SU-DHL-6 (cell line): ENCODE measurements around the gene ENTR1.

Experiments
- H2AFZ ChIP-seq: fragments of 200-600 bp; sonication (generic); 2 replicates; pipeline ENCODE4 v1.6.1; 2014; ENCODE audit warnings: low read depth, mild to moderate bottlenecking, moderate library complexity, mixed read lengths, antibody characterized with exemption, low read length; ENCODE audit not compliant: severe bottlenecking
- H3F3A ChIP-seq: fragments of 200-600 bp; shearing (Covaris generic); 2 replicates; pipeline ENCODE4 v1.6.0; 2016; ENCODE audit warnings: antibody characterized with exemption, mild to moderate bottlenecking; ENCODE audit not compliant: insufficient read depth
- H3K27ac ChIP-seq: fragments of 200-600 bp; sonication (generic); 2 replicates; pipeline ENCODE4 v1.5.1; 2016; ENCODE audit warnings: low read depth, mild to moderate bottlenecking, low read length, moderate library complexity, mixed read lengths
- H3K27me3 ChIP-seq: fragments of 200-600 bp; sonication (generic), shearing (Covaris generic); 2 replicates; pipeline ENCODE4 v1.6.0; 2014; ENCODE audit warnings: mild to moderate bottlenecking, low read length
- H3K36me3 ChIP-seq: fragments of 200-600 bp; sonication (generic); 2 replicates; pipeline ENCODE4 v1.6.1; 2014; ENCODE audit warnings: mild to moderate bottlenecking, low read length, mixed read lengths
- H3K4me2 ChIP-seq: fragments of 300-600, 200-600 bp; shearing (Covaris generic), sonication (generic); 2 replicates; pipeline ENCODE4 v1.6.0; 2014; ENCODE audit warnings: low read length, low read depth, mild to moderate bottlenecking; ENCODE audit not compliant: poor library complexity, severe bottlenecking
- H3K4me3 ChIP-seq: fragments of 200-600 bp; sonication (generic); 2 replicates; pipeline ENCODE4 v1.5.1; 2014; ENCODE audit warnings: antibody characterized with exemption, low read length, mild to moderate bottlenecking, mixed read lengths; ENCODE audit not compliant: insufficient read depth, poor library complexity, severe bottlenecking
- H3K79me2 ChIP-seq: fragments of 200-600 bp; sonication (generic); 2 replicates; pipeline ENCODE4 v1.6.1; 2014; ENCODE audit warnings: mild to moderate bottlenecking, low read length, moderate library complexity; ENCODE audit not compliant: insufficient read depth
- H3K9ac ChIP-seq: fragments of 200-600 bp; sonication (generic); 2 replicates; pipeline ENCODE4 v1.7.0; 2014; ENCODE audit warnings: mild to moderate bottlenecking, low read length
- H3K9me2 ChIP-seq: fragments of 200-600 bp; sonication (generic); replicated peaks from 2 replicates; pipeline ENCODE4 v1.6.1; 2014; ENCODE audit warnings: low read length; ENCODE audit not compliant: insufficient read depth
- H3K9me3 ChIP-seq: fragments of 200-600 bp; sonication (generic); 2 replicates; pipeline ENCODE4 v1.6.1; 2014; ENCODE audit warnings: low read length, mixed read lengths; ENCODE audit not compliant: insufficient read depth
- H4K20me1 ChIP-seq: fragments of 200-600 bp; sonication (generic); 2 replicates; pipeline ENCODE4 v1.6.1; 2014; ENCODE audit warnings: low read depth, mild to moderate bottlenecking, antibody characterized with exemption, low read length, moderate library complexity, mixed read lengths
- CTCF ChIP-seq: fragments of 200-600 bp; sonication (generic); IDR thresholded peaks from one replicate; pipeline ENCODE4 v1.5.1; 2017; ENCODE audit warnings: antibody characterized with exemption, mild to moderate bottlenecking, low read length, moderate library complexity; ENCODE audit not compliant: insufficient read depth, poor library complexity, severe bottlenecking
- EZH2phosphoT487 ChIP-seq: fragments of 200-600 bp; sonication (generic), shearing (Covaris generic); conservative IDR thresholded peaks from 2 replicates; pipeline ENCODE4 v1.6.1; 2018; ENCODE audit warnings: mild to moderate bottlenecking, antibody characterized with exemption, low read length, moderate library complexity, mixed read lengths

The ENTR1 gene

GRCh38 chr9:136456258-136456657 is 45.8 kb upstream of the ENTR1 start:
- Histone ChIP-seq H3K4me3 (no peak overlapping the region), H3K36me3 (0 out of 2 replicates have a peak, but pooled peaks cover 2% of the 10 kb centered on the region), H3K27ac (no peak overlapping the region), H4K20me1 (no peaks in the 10 kb centered on the region), H3K27me3 (no peaks in the 10 kb centered on the region), H3K9me2 (no peaks in the 10 kb centered on the region), H3K9ac (no peak overlapping the region), H3F3A (no peaks in the 10 kb centered on the region), H3K4me2 (no peak overlapping the region), H3K79me2 (no peaks in the 10 kb centered on the region), H3K9me3 (no peaks in the 10 kb centered on the region), H2AFZ (no peak overlapping the region)
- TF ChIP-seq EZH2phosphoT487 (no peak), CTCF (no peak)

GRCh38 chr9:136455043-136456002 is 44.9 kb upstream of the ENTR1 start:
- H4K20me1 ChIP-seq, result no peaks in the 10 kb centered on the region
- no peak overlapping the region for H2AFZ ChIP-seq
- no peaks in the 10 kb centered on the region for H3K9me2 ChIP-seq
- H3K4me2 ChIP-seq, result no peak overlapping the region
- H3K36me3 ChIP-seq, result peaks cover 2% of the 10 kb centered on the region; the same call in 1 of the 2 replicates
- no peaks in the 10 kb centered on the region for H3F3A ChIP-seq
- H3K27me3 ChIP-seq, result no peaks in the 10 kb centered on the region
- no peak overlapping the region for H3K9ac ChIP-seq
- no peak overlapping the region for H3K4me3 ChIP-seq
- TF ChIP-seq EZH2phosphoT487, result no peak
- TF ChIP-seq CTCF, result no peak
- no peaks in the 10 kb centered on the region for H3K79me2 ChIP-seq
- H3K27ac ChIP-seq, result no peak overlapping the region
- H3K9me3 ChIP-seq, result no peaks in the 10 kb centered on the region

- Histone ChIP-seq H3F3A (no peaks in the 10 kb centered on the region), H3K27me3 (no peaks in the 10 kb centered on the region), H3K9ac (no peak overlapping the region), H3K27ac (no peak overlapping the region), H2AFZ (no peak overlapping the region), H4K20me1 (no peaks in the 10 kb centered on the region), H3K9me2 (no peaks in the 10 kb centered on the region), H3K36me3 (peaks cover 2% of the 10 kb centered on the region; the same call in 1 of the 2 replicates), H3K4me3 (no peak overlapping the region), H3K79me2 (no peaks in the 10 kb centered on the region), H3K4me2 (no peak overlapping the region), H3K9me3 (no peaks in the 10 kb centered on the region)
- no peak for TF ChIP-seq CTCF
- no peak for TF ChIP-seq EZH2phosphoT487
Measured at GRCh38 chr9:136454026-136454796, 43.8 kb upstream of the ENTR1 start.
